SKM-1 (cell line): ENCODE data around the gene PPHLN1.
"Not testable (repeated sequence)": the region's sequence is repeated elsewhere in the genome, so short reads cannot be mapped to it uniquely, and the experiment has no call there.

ENCODE experiments used
- DNase-seq: peaks from one replicate; lab custom pipeline; 2025; ENCODE audit not compliant: unreplicated experiment; lab: John Stamatoyannopoulos, UW

PPHLN1 gene

GRCh38 chr12:42322567-42322966 is 3.4 kb upstream of the PPHLN1 start:
- no peak for DNase-seq

GRCh38 chr12:42323856-42324255 is 2.1 kb upstream of the PPHLN1 start:
- no peak for DNase-seq

GRCh38 chr12:42325326-42325652 is 678 bp upstream of the PPHLN1 start:
- DNase-seq: no peak

GRCh38 chr12:42326541-42327226 is 717 bp downstream of the PPHLN1 start:
- no peak for DNase-seq

GRCh38 chr12:42327227-42327590 is 1.2 kb downstream of the PPHLN1 start:
- no peak for DNase-seq

- DNase-seq: not testable (repeated sequence)
Measured at GRCh38 chr12:42330097-42330496, 4.1 kb downstream of the PPHLN1 start.

DNA sequence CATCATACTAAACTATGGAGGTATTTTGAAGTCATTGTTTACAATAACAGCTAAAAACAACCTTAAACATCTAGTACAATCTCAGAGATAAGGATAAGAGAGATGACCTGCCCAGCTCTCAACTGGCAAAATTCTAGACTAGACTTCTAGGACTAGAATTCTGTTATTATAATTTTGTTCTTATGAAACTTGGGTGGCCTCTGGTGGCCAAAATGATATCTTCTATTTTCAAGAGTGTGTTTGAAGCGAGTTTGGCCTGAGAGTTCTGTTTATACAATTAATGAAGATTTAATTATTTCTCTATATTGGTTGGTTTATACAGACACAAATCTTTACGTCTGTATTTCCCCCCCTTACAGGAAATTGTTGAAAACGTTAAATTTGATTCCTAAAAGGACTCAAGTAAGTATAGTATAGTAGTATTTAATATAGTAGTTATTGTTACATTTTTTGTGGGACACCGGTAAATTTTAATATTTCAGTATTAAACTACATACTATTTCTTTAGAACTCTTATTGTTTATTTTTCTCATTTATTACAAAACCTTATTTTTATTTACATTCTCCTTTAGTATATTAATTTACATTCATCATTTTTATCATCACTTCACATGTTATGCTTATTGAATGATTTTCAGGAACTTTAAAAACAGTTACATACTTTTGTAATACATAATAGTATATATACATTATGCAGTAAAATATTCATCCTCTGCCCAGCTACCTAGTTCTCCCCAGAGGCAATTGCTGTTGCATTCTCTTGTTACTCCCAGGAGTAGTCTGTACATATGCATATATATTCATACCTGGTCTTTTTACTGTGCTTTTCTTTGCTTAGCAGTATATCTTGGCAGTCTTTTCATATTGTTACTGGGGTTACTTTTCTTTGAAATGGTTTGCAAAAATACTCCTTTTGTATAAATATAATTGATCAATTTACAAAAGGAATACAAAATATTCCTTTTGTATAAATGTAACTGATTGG is 6.6 kb downstream of the PPHLN1 start:
- no peak for DNase-seq

DNA sequence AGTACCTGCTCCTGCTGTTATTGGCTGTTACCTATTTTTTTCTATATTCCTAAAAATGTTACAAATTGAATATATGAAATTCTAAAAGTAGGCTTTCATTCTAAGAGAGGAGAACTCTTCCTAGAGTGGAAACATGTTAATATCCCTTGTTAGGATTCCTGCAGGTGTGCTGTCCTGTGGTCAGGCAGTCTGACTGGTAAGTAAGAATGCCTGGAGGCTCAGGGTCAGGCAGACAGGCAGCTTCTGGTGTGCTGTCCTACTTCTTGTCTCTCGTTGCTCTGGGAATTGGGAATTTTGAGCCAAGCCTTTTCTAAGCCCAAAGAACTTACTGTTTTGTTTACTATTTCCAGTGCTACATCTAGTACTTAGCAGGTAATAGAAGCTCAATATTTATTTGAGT is 10.3 kb downstream of the PPHLN1 start:
- DNase-seq: no peak

DNA sequence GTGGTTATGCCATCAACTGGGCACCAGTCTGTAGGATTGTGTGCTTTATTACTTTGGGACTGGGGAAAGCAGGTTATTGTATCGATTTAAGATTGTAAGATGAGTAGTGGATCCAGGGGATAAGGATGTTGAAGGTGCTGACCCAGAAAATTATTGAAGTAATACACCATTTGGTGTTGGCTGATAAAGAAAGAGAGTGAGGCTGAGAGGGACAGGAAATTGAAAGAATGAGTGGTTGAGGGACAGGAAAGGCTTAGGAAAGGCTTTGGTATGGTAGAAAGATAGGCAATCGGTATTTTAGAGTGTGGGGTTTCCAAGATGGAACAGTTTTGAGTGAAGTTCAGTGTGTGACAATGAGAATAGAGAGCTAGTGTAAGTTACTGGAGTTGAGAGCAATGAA is 12.3 kb downstream of the PPHLN1 start:
- no peak for DNase-seq

DNA sequence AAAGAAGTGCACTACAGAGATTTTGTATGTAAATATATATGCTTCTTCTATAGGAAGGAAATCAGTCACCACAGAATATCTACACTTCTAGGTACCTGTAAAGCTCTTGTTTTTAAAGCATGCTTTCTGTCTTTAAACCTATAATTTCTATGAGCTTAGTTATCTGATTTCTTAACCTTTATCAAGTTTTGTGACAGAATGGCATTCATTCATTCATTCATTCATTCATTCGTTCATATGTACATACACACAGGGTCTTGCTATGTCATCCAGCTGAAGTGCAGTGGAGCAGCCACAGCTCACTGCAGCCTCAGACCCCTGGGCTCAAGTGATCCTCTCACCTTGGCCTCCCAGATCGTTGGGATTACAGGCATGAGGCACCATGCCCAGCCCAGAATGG is 16.1 kb downstream of the PPHLN1 start:
- DNase-seq: no peak

DNA sequence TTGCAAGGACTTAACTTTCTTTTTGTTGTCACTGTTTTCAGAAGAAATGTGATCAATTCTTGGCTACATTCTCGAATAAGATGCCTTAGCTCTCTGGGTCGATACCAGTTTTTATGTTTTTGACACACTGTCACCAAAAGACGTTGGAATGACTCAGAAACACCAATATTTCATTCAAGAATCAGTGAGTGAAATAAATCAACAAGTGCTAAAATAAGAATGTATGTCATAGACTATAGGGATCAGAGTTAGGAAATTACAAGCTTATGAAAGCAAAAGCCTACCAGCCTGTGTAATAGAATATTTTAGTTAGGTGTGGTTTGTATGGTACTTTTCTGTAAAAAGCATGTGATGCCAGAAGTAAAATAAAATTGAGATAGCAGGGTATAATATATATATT is 17.8 kb downstream of the PPHLN1 start:
- no peak for DNase-seq

DNA sequence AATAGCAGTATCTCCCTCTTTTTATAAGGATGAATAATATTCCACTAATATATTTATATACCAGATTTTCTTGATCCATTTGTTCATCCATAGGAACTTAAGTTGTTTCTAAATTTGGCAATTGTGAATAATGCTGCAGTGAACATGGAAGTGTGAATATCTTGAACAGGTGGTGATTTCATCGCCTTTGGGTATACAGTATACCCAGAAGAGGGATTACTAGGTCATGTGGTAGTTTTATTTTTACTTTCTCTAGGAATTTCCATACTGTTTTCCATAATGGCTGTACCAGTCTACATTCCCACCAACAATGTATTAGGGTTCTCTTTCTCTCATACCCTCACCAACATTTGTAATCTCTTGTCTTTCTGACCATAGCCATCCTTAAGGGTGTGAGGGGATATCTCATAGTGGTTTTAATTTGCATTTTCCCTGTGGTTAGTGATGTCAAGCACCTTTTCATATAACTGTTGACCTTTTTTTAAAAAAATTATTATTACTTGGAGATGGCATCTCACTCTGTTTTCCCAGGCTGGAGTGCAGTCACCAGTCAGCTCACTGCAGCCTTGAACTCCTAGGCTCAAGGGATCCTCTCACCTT is 20.5 kb downstream of the PPHLN1 start:
- DNase-seq: no peak

DNA sequence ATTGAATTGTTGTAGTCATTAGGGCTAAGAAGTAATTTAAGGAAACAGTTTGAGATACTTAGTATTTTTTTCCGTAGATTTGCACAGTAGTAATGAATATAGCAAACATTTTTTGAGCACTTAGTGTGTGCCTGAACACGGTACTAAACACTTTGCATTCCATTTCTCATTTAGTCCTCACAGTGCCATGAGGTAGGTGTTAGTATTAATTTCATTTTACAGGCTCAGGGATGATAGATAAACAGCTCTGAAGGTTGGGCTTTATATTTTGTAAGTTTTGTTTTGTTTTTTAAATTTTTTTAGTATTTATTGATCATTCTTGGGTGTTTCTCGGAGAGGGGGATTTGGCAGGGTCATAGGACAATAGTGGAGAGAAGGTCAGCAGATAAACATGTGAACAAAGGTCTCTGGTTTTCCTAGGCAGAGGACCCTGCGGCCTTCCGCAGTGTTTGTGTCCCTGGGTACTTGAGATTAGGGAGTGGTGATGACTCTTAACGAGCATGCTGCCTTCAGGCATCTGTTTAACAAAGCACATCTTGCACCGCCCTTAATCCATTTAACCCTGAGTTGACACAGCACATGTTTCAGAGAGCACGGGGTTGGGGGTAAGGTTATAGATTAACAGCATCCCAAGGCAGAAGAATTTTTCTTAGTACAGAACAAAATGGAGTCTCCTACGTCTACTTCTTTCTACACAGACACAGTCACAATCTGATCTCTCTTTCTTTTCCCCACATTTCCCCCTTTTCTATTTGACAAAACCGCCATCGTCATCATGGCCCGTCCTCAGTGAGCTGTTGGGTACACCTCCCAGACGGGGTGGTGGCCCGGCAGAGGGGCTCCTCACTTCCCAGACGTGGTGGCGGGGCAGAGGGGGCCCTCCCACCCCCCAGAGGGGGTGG is 23.4 kb downstream of the PPHLN1 start:
- DNase-seq: not testable (repeated sequence)

GRCh38 chr12:42350021-42350407 is 24.0 kb downstream of the PPHLN1 start:
- not testable (repeated sequence) for DNase-seq

DNA sequence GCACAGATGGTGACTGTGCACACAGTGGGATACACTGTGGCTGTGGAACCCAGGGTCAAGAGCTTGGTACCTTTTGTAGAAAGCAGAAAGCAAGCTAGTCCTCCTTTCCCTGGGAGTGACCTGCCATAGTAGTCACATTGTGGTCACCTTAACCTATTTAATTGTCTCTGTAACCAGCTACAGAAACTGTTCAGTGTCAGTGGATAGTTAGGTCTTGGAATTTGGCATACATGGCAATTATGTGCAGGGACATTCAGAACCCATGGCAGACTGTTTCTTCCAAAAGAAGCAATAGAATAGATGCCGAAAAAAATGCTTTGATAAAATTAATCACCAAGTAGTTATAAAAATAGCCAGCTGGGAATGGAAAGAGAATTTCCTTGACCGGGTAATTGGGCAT is 30.4 kb downstream of the PPHLN1 start:
- DNase-seq: no peak

DNA sequence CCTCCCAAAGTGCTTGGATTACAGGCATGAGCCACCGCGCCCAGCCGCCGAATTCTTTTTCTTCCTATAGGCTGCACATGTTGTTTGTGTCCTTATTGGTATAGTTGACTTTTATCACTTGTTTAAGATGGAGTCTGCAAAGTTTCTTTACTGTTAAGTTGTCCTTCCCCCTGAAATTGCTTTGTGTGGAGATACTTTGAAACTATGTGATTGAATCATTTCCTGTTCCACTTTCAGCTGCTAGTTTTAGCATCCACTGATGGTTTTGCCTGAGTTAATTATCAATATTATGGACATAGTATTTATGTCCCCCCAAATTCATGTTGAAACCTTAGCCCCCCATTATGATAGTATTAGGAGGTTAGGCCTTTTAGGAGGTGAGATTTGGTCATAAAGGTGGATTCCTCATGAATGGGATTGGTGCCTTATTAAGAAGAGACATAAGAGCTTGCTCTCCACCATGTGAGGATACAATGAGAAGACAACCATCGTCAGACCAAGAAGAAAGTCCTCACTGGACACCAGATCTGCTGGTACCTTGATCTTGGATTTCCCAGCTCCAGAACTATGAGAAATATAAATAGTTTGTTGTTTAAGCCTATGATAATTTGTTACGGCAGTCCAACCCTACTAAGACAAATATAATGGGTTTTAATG is 34.9 kb downstream of the PPHLN1 start:
- no peak for DNase-seq

DNA sequence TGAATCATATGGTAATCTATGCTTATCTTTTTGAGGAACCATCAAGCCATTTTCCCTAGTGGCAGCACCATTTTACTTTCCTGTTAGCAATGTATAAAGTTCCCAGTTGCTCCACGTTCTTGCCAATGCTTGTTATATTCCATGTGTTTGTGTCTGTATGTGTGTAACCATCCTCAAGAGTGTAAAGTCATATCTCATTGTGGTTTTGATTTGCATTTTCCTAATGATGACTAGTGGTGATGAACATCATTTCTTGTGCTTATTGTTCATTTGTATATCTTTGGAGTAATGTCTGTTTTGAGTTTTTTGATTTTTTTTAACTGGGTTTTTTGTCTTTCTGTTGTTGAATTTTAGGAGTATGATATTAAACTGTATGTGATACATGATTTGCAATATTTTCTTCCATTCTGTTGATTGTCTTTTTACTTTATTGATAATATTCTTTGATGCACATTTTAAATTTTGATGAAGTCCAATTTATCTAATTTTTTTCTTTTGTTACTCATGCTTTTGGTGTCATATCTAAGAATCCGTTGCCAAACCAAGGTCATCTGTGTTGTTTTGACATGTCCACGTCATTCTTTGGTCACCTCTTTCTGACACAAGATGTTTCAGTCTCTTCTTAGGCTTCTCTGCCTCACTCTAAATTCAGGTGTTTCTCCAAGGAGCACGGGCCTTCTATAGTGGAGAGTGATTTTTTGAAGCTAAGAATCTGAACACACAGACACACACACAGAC is 36.1 kb downstream of the PPHLN1 start:
- DNase-seq: no peak

DNA sequence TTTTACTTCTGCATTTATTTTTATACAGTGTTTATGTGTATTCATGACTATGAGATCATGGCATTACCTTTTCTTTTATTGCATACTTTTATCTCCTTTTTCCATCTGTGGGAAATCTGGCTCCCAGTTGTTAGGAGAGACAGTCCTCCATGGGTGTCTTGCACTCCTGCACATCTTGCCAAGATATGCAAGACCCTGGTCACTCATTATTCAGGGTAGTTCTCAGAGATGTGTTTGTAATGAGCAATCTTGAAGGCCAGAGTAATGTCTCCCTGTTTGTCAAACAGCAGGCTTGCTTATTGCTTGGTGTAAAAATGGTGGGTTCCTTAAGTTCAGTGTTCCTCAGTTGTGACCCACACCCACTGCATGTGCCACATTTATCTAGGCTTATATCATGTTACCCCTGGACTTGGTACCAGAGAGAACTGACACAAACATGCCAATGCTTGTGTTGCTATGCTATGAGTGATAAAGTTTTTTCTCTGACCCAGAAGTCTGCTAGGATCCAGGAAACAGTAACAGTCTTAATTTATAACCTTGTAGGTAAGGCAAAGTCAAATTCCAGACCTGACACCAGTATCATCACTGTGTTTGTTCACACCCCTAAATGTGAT is 36.8 kb downstream of the PPHLN1 start:
- DNase-seq: no peak

- DNase-seq: no peak
Measured at GRCh38 chr12:42364692-42365091, 38.7 kb downstream of the PPHLN1 start.
